Measurements from ENCODE around the gene FDX1. TPM values are rescaled to one million over a fixed set of nuclear protein-coding genes. Genes with fewer than 3 reads are reported as not detected.

The FDX1 gene
- total RNA-seq, 1 experiment from 2014 or later: 13.6 TPM

DNA sequence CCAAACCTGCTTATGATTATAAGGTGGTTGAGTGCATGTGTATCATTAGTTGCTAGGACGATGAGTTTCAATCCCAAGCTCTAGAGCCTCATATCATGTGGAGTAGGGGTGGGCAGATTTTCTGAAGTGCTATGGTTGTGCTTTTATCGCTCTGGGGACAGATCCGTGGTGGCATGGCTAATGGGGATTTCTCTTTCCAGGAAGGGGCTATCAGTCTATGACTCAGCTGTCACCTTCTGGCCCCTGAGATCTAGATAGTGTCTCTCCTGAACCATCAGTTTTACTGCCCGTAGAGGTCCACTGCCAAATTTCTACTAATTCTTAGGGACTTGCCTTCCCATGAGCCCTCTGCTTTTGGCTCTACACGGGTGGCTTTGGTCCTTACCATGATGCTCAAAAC, 51.8 kb downstream of the FDX1 start:
- ATAC-seq: no peak
- POLR2A ChIA-PET: no interaction called here
- H3K4me1 ChIP-seq (ENCODE audit: control insufficient read depth, insufficient read depth, low read length): no peaks in the 10 kb centered on the region
- H3K4me3 ChIP-seq (ENCODE audit: low read depth in 2 of 2, low read length in 2 of 2): no peak overlapping the region
- H3K9me3 ChIP-seq (ENCODE audit: control insufficient read depth, insufficient read depth, low read depth, low read length): no peaks in the 10 kb centered on the region
- in situ Hi-C loops (cut with HindIII; ENCODE audit: low pct_unique_long_range_greater_than_20kb, low sequenced_read_pairs): no loop called here
- CTCF ChIA-PET: no interaction called here
- no TSS peak for BruUV-seq (replicated peaks)
- intact Hi-C loops (cut with micrococcal nuclease; ENCODE audit: unreplicated experiment): no loop called here
- TF ChIP-seq SIN3A (IDR thresholded peaks at IDR 0.05; ENCODE audit: borderline replicate concordance, insufficient read depth, low read depth, low read length) (no peak), TCF7L2 (IDR thresholded peaks at IDR 0.05; ENCODE audit: low read depth, low read length) (no peak)
- TF ChIP-seq, protein P1, sequence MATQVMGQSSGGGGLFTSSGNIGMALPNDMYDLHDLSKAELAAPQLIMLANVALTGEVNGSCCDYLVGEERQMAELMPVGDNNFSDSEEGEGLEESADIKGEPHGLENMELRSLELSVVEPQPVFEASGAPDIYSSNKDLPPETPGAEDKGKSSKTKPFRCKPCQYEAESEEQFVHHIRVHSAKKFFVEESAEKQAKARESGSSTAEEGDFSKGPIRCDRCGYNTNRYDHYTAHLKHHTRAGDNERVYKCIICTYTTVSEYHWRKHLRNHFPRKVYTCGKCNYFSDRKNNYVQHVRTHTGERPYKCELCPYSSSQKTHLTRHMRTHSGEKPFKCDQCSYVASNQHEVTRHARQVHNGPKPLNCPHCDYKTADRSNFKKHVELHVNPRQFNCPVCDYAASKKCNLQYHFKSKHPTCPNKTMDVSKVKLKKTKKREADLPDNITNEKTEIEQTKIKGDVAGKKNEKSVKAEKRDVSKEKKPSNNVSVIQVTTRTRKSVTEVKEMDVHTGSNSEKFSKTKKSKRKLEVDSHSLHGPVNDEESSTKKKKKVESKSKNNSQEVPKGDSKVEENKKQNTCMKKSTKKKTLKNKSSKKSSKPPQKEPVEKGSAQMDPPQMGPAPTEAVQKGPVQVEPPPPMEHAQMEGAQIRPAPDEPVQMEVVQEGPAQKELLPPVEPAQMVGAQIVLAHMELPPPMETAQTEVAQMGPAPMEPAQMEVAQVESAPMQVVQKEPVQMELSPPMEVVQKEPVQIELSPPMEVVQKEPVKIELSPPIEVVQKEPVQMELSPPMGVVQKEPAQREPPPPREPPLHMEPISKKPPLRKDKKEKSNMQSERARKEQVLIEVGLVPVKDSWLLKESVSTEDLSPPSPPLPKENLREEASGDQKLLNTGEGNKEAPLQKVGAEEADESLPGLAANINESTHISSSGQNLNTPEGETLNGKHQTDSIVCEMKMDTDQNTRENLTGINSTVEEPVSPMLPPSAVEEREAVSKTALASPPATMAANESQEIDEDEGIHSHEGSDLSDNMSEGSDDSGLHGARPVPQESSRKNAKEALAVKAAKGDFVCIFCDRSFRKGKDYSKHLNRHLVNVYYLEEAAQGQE (IDR thresholded peaks at IDR 0.05; ENCODE audit: insufficient read depth in 1 of 2, low read depth in 2 of 2, low read length in 1 of 2): no peak
- no peak for DNase-seq (ENCODE audit: low read depth, low spot score)
- H3K27me3 ChIP-seq (ENCODE audit: control insufficient read depth, insufficient read depth, low read length): peaks cover 6% of the 10 kb centered on the region
- no peak overlapping the region for H3K27ac ChIP-seq (ENCODE audit: low read length)
- no peaks in the 10 kb centered on the region for H3K36me3 ChIP-seq (ENCODE audit: control insufficient read depth, insufficient read depth, low read length)

DNA sequence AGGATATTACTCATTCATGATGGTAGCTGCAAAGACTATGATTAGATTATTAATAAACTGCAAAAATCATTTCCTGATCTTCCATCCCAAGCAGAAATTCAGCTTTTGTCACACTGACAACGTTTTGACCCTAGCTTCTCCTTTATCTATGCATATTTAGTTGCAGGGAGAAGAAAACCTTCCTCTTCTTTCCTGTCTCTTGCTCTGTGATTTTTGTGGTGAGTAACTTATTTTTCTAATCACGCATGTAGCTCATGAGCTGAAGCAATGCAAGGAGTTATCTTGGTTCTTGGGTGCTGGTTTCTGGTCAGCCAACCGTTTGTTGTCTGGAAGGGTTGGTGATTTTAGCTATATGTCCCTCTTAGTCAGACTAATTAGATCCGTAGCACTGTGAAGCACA, 56.4 kb downstream of the FDX1 start:
- BruUV-seq (replicated peaks): no TSS peak
- no peaks in the 10 kb centered on the region for H3K36me3 ChIP-seq (ENCODE audit: control insufficient read depth, insufficient read depth, low read length)
- in situ Hi-C loops (cut with HindIII; ENCODE audit: low pct_unique_long_range_greater_than_20kb, low sequenced_read_pairs) (no loop called here), intact Hi-C loops (cut with micrococcal nuclease; ENCODE audit: unreplicated experiment) (no loop called here)
- TF ChIP-seq, protein P1 (IDR thresholded peaks at IDR 0.05; ENCODE audit: insufficient read depth in 1 of 2, low read depth in 2 of 2, low read length in 1 of 2): no peak
- TF ChIP-seq, protein P2, sequence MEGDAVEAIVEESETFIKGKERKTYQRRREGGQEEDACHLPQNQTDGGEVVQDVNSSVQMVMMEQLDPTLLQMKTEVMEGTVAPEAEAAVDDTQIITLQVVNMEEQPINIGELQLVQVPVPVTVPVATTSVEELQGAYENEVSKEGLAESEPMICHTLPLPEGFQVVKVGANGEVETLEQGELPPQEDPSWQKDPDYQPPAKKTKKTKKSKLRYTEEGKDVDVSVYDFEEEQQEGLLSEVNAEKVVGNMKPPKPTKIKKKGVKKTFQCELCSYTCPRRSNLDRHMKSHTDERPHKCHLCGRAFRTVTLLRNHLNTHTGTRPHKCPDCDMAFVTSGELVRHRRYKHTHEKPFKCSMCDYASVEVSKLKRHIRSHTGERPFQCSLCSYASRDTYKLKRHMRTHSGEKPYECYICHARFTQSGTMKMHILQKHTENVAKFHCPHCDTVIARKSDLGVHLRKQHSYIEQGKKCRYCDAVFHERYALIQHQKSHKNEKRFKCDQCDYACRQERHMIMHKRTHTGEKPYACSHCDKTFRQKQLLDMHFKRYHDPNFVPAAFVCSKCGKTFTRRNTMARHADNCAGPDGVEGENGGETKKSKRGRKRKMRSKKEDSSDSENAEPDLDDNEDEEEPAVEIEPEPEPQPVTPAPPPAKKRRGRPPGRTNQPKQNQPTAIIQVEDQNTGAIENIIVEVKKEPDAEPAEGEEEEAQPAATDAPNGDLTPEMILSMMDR (IDR thresholded peaks at IDR 0.05): no peak
- TF ChIP-seq SIN3A (IDR thresholded peaks at IDR 0.05; ENCODE audit: borderline replicate concordance, insufficient read depth, low read depth, low read length) (no peak), TCF7L2 (IDR thresholded peaks at IDR 0.05; ENCODE audit: low read depth, low read length) (no peak), POLR2AphosphoS5 (IDR thresholded peaks at IDR 0.05; ENCODE audit: low read depth, low read length) (no peak)
- peaks cover 6% of the 10 kb centered on the region for H3K27me3 ChIP-seq (ENCODE audit: control insufficient read depth, insufficient read depth, low read length)
- no peak overlapping the region for H3K27ac ChIP-seq (ENCODE audit: low read length)
- POLR2A ChIA-PET: no interaction called here
- no peak overlapping the region for H3K4me3 ChIP-seq (ENCODE audit: low read depth in 2 of 2, low read length in 2 of 2)
- no peaks in the 10 kb centered on the region for H3K4me1 ChIP-seq (ENCODE audit: control insufficient read depth, insufficient read depth, low read length)
- no peaks in the 10 kb centered on the region for H3K9me3 ChIP-seq (ENCODE audit: control insufficient read depth, insufficient read depth, low read depth, low read length)
- CTCF ChIA-PET: interaction anchor here (0.5 kb wide), 1 partner anchor 308 kb away, joined by 7 read pairs; no protein-coding TSS in a partner anchor
- ATAC-seq (no peak), DNase-seq (ENCODE audit: low read depth, low spot score) (no peak)

All from Panc1 (cell line).